ENCODE results near the gene PLOD2. TPM values are rescaled to one million over a fixed set of nuclear protein-coding genes. Genes with fewer than 3 reads are reported as not detected.

PLOD2 gene
- total and polyA plus RNA-seq, 9 of the 15 experiments (the other 6 are each of a cell fraction or from before 2014, with no cell fraction given), result 0.18 to 1.5 (median 0.58) TPM

GRCh38 chr3:146090521-146090920, 70.5 kb downstream of the PLOD2 start (continued):
- no peak for TF ChIP-seq SP2 (IDR thresholded peaks at IDR 0.05; ENCODE audit: extremely low read depth, low read depth, low read length, poor library complexity, severe bottlenecking)
- no peak for TF ChIP-seq ZNF24 (IDR thresholded peaks at IDR 0.05)
- TF ChIP-seq ZNF124 (CRISPR knock-in tag; IDR thresholded peaks at IDR 0.05), result no peak

DNA sequence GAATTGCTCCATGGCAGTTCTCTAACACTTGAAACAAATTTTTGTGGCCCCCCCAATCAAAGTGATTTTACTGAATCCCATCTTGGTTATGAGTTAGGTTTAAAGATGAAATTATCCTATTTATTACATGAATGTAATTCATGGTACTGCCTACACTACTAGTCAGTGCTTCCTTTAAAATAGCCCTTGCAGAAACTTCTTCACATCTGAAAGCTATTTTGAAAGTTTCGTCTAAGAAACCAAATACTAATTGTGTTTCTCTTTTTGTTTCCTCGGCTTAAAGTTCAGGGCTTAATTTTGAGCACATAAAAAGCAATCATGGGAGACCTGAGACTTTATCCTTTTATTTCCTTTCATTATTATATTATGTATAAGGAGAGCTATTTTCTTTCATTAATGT, 72.1 kb downstream of the PLOD2 start:
- FAIRE-seq, result no peak
- WGBS (ENCODE audit: insufficient coverage, low coverage, missing lambda C conversion rate), result 0% methylated on average over 2 of the region's 2 CpGs
- no peaks in the 10 kb centered on the region for H4K20me1 ChIP-seq (replicated peaks; ENCODE audit: control insufficient read depth, insufficient read depth, low read length)
- no peak overlapping the region for H3K4me2 ChIP-seq (ENCODE audit: insufficient read depth, low read length)
- no peaks in the 10 kb centered on the region for H3K36me3 ChIP-seq (ENCODE audit: control insufficient read depth, insufficient read depth, low read length)
- no peaks in the 10 kb centered on the region for H3K27me3 ChIP-seq (ENCODE audit: control insufficient read depth in 2 of 2, insufficient read depth in 2 of 2, low read length in 2 of 2)
- no peak overlapping the region for H3K4me3 ChIP-seq
- H3K9ac ChIP-seq (ENCODE audit: insufficient read depth in 1 of 2, low read depth in 2 of 2, low read length in 2 of 2), result no peak overlapping the region
- no peaks in the 10 kb centered on the region for H3K4me1 ChIP-seq (replicated peaks in 1 of 2; ENCODE audit: control insufficient read depth in 2 of 2, insufficient read depth in 2 of 2, low read length in 2 of 2)
- ATAC-seq, result no peak
- no peak for TF ChIP-seq BRD4 (IDR thresholded peaks at IDR 0.05)
- TF ChIP-seq U2AF1 (optimal IDR thresholded peaks at IDR 0.05; ENCODE audit: low read depth, low read length), result no peak
- no peak for TF ChIP-seq U2AF2 (optimal IDR thresholded peaks at IDR 0.05; ENCODE audit: low read depth, low read length)
- no peak for TF ChIP-seq JUNB (CRISPR knock-in tag; conservative IDR thresholded peaks at IDR 0.05)
- no peak for TF ChIP-seq KHSRP (IDR thresholded peaks at IDR 0.05)
- in situ Hi-C loops (cut with MboI) (no loop called here), intact Hi-C loops (cut with micrococcal nuclease) (no loop called here)
- H2AFZ ChIP-seq (ENCODE audit: low read depth, low read length), result no peak overlapping the region
- ChIA-PET CTCF (ENCODE audit: low intra/inter-chr PET ratio) (no interaction called here), POLR2A (no interaction called here)
- H3K79me2 ChIP-seq (ENCODE audit: control insufficient read depth, insufficient read depth, low read length), result no peaks in the 10 kb centered on the region
- BruUV-seq (replicated peaks), result no TSS peak
- DNase-seq (ENCODE audit: extremely low read depth in 1 of 4, low spot score in 3 of 4), result no peak
- no peak overlapping the region for H3K27ac ChIP-seq (ENCODE audit: extremely low read depth, low read depth, low read length)
- H3K9me1 ChIP-seq (ENCODE audit: control insufficient read depth, insufficient read depth, low read length), result no peaks in the 10 kb centered on the region
- H3K9me3 ChIP-seq (replicated peaks; ENCODE audit: control insufficient read depth, insufficient read depth, low read depth, low read length), result no peaks in the 10 kb centered on the region
